Measurements from ENCODE around the gene CLBA1.
A peak's percentile ranks its signal among the peaks of the same experiment; 100 is the strongest.

CLBA1 gene

GRCh38 chr14:104977008-104977680 is 8.4 kb upstream of the CLBA1 start:
- H3K4me3 ChIP-seq (replicated peaks; ENCODE audit: low read depth, low read length): peak overlapping the region; percentile 49
- no peak for DNase-seq (ENCODE audit: extremely low read depth, low read depth)
- no peak for TF ChIP-seq CTCF (IDR thresholded peaks at IDR 0.05; ENCODE audit: low read depth, low read length, missing control alignments)

GRCh38 chr14:104977681-104978653 is 7.6 kb upstream of the CLBA1 start, which contains the start of gene AHNAK2:
TSS of gene AHNAK2 (minus strand) at chr14:104978374. CDS start at chr14:104978237, 137 bp downstream.
- no peak for TF ChIP-seq CTCF (IDR thresholded peaks at IDR 0.05; ENCODE audit: low read depth, low read length, missing control alignments)
- H3K4me3 ChIP-seq (replicated peaks; ENCODE audit: low read depth, low read length): peak within 1 kb of the TSS; percentile 49
- DNase-seq (ENCODE audit: extremely low read depth, low read depth): no peak

GRCh38 chr14:104978746-104979691 is 6.6 kb upstream of the CLBA1 start:
- peak overlapping the region; percentile 28 for H3K4me3 ChIP-seq (replicated peaks; ENCODE audit: low read depth, low read length)
- no peak for TF ChIP-seq CTCF (IDR thresholded peaks at IDR 0.05; ENCODE audit: low read depth, low read length, missing control alignments)
- no peak for DNase-seq (ENCODE audit: extremely low read depth, low read depth)

GRCh38 chr14:104979758-104980610 is 5.6 kb upstream of the CLBA1 start:
- TF ChIP-seq CTCF (IDR thresholded peaks at IDR 0.05; ENCODE audit: low read depth, low read length, missing control alignments): no peak
- no peak for DNase-seq (ENCODE audit: extremely low read depth, low read depth)
- H3K4me3 ChIP-seq (replicated peaks; ENCODE audit: low read depth, low read length): no peak overlapping the region

GRCh38 chr14:104980611-104981531 is 4.7 kb upstream of the CLBA1 start:
- no peak for DNase-seq (ENCODE audit: extremely low read depth, low read depth)
- H3K4me3 ChIP-seq (replicated peaks; ENCODE audit: low read depth, low read length): no peak overlapping the region
- no peak for TF ChIP-seq CTCF (IDR thresholded peaks at IDR 0.05; ENCODE audit: low read depth, low read length, missing control alignments)

Measured in HFF-Myc (cell line).